Measurements from ENCODE around the gene ZNF516. TPM values are rescaled to one million over a fixed set of nuclear protein-coding genes. Genes with fewer than 3 reads are reported as not detected.

ZNF516 gene
- total and polyA plus RNA-seq, 2 experiments from 2014 or later, result 17.8 to 29.4 TPM

DNA sequence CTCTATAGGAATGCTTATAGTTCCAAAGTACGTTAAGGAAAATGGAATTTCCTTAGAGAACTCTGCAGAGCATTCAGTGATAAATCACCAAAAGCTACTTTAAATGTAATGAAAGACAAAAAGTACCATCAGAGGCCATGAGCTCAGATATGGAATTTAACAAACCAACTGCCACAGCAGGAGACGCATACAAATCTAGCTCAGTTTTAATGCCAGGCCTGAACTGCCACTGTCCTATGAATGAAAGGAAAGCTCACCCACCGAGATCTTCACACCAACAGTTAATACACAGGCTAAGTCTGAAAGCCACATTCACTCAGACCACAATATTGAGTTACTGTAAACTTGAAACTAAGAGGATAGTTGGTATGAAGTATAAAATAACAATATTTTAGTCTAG is 126.8 kb downstream of the ZNF516 start:
- 0 out of 2 replicates have a peak, but pooled peaks cover 2% of the 10 kb centered on the region for H4K20me1 ChIP-seq (ENCODE audit: insufficient read depth)
- peaks cover 40% of the 10 kb centered on the region for H3K79me2 ChIP-seq (ENCODE audit: insufficient read depth)
- H2AFZ ChIP-seq, result no peak overlapping the region
- no peak overlapping the region for H3K9ac ChIP-seq
- H3K4me2 ChIP-seq (ENCODE audit: unreplicated experiment), result no peak overlapping the region
- no peak overlapping the region for H3K4me3 ChIP-seq
- peaks cover 5% of the 10 kb centered on the region; the same call in 1 of the 2 replicates for H3K4me1 ChIP-seq (ENCODE audit: insufficient read depth)
- H3K27me3 ChIP-seq (replicated peaks; ENCODE audit: insufficient read depth), result no peaks in the 10 kb centered on the region
- WGBS, 2 experiments (ENCODE audit: low coverage in 1 of 2, low lambda C conversion rate in 2 of 2, missing lambda C conversion rate in 2 of 2), result 95 to 98% methylated on average over 3 of the region's 3 CpGs
- no peak overlapping the region for H3K27ac ChIP-seq
- no peak for DNase-seq
- H3K9me3 ChIP-seq (ENCODE audit: low read depth), result no peaks in the 10 kb centered on the region
- H3F3A ChIP-seq (ENCODE audit: insufficient read depth), result peaks cover 6% of the 10 kb centered on the region; the same call in 1 of the 2 replicates
- in situ Hi-C loops (cut with MboI), result loop anchor here (25.0 kb wide), 1 partner anchor 1706 kb away; no protein-coding TSS in a partner anchor
- H3K36me3 ChIP-seq (ENCODE audit: low read depth), result 0 out of 2 replicates have a peak, but pooled peaks cover 9% of the 10 kb centered on the region
- no peaks in the 10 kb centered on the region for H3K9me2 ChIP-seq (ENCODE audit: insufficient read depth)
- TF ChIP-seq EZH2 (IDR thresholded peaks at IDR 0.05; ENCODE audit: insufficient read depth, poor library complexity, severe bottlenecking), result no peak
- no peak for TF ChIP-seq EZH2phosphoT487 (IDR thresholded peaks at IDR 0.05; ENCODE audit: insufficient read depth, low read depth)

- in situ Hi-C loops (cut with MboI), result loop anchor here (25.0 kb wide), 1 partner anchor 1705 kb away; no protein-coding TSS in a partner anchor
- 92% methylated on average over 20 of the region's 20 CpGs for WGBS, 2 experiments (ENCODE audit: low coverage in 1 of 2, low lambda C conversion rate in 2 of 2, missing lambda C conversion rate in 2 of 2)
- no peak for DNase-seq
- no peak overlapping the region for H3K4me3 ChIP-seq
- 0 out of 2 replicates have a peak, but pooled peaks cover 13% of the 10 kb centered on the region for H3K36me3 ChIP-seq (ENCODE audit: low read depth)
- peaks cover 32% of the 10 kb centered on the region for H3K79me2 ChIP-seq (ENCODE audit: insufficient read depth)
- H4K20me1 ChIP-seq (ENCODE audit: insufficient read depth), result no peaks in the 10 kb centered on the region
- H3K9me3 ChIP-seq (ENCODE audit: low read depth), result no peaks in the 10 kb centered on the region
- TF ChIP-seq EZH2phosphoT487 (IDR thresholded peaks at IDR 0.05; ENCODE audit: insufficient read depth, low read depth), result no peak
- TF ChIP-seq EZH2 (IDR thresholded peaks at IDR 0.05; ENCODE audit: insufficient read depth, poor library complexity, severe bottlenecking), result no peak
- no peak overlapping the region for H3K9ac ChIP-seq
- H3K4me1 ChIP-seq (ENCODE audit: insufficient read depth), result peaks cover 9% of the 10 kb centered on the region; the same call in 1 of the 2 replicates
- no peaks in the 10 kb centered on the region for H3K27me3 ChIP-seq (replicated peaks; ENCODE audit: insufficient read depth)
- H3K4me2 ChIP-seq (ENCODE audit: unreplicated experiment), result no peak overlapping the region
- H2AFZ ChIP-seq, result no peak overlapping the region
- H3K9me2 ChIP-seq (ENCODE audit: insufficient read depth), result no peaks in the 10 kb centered on the region
- no peak overlapping the region for H3K27ac ChIP-seq
- peaks cover 6% of the 10 kb centered on the region; the same call in 1 of the 2 replicates for H3F3A ChIP-seq (ENCODE audit: insufficient read depth)
Observed at GRCh38 chr18:76367168-76368125, 127.6 kb downstream of the ZNF516 start.

GRCh38 chr18:76365561-76365960 is 129.5 kb downstream of the ZNF516 start:
- DNase-seq, result no peak
- H3K36me3 ChIP-seq (ENCODE audit: low read depth), result peaks cover 19% of the 10 kb centered on the region; the same call in 1 of the 2 replicates
- 90 to 92% methylated on average over 10 of the region's 10 CpGs for WGBS, 2 experiments (ENCODE audit: low coverage in 1 of 2, low lambda C conversion rate in 2 of 2, missing lambda C conversion rate in 2 of 2)
- H3K4me1 ChIP-seq (ENCODE audit: insufficient read depth), result peaks cover 9% of the 10 kb centered on the region; the same call in 1 of the 2 replicates
- H3K9me2 ChIP-seq (ENCODE audit: insufficient read depth), result no peaks in the 10 kb centered on the region
- H3K27me3 ChIP-seq (replicated peaks; ENCODE audit: insufficient read depth), result no peaks in the 10 kb centered on the region
- H2AFZ ChIP-seq, result no peak overlapping the region
- TF ChIP-seq EZH2 (IDR thresholded peaks at IDR 0.05; ENCODE audit: insufficient read depth, poor library complexity, severe bottlenecking) (no peak), EZH2phosphoT487 (IDR thresholded peaks at IDR 0.05; ENCODE audit: insufficient read depth, low read depth) (no peak)
- no peaks in the 10 kb centered on the region for H3K9me3 ChIP-seq (ENCODE audit: low read depth)
- peaks cover 6% of the 10 kb centered on the region; the same call in 1 of the 2 replicates for H3F3A ChIP-seq (ENCODE audit: insufficient read depth)
- no peak overlapping the region for H3K27ac ChIP-seq
- no peak overlapping the region for H3K4me2 ChIP-seq (ENCODE audit: unreplicated experiment)
- no peak overlapping the region for H3K9ac ChIP-seq
- peaks cover 29% of the 10 kb centered on the region for H3K79me2 ChIP-seq (ENCODE audit: insufficient read depth)
- no peak overlapping the region for H3K4me3 ChIP-seq
- in situ Hi-C loops (cut with MboI), result loop anchor here (25.0 kb wide), 1 partner anchor 1703 kb away; no protein-coding TSS in a partner anchor
- H4K20me1 ChIP-seq (ENCODE audit: insufficient read depth), result no peaks in the 10 kb centered on the region

Measured in GM23248 (cell line).